ENCODE results near the gene FNDC11.

FNDC11 gene

DNA sequence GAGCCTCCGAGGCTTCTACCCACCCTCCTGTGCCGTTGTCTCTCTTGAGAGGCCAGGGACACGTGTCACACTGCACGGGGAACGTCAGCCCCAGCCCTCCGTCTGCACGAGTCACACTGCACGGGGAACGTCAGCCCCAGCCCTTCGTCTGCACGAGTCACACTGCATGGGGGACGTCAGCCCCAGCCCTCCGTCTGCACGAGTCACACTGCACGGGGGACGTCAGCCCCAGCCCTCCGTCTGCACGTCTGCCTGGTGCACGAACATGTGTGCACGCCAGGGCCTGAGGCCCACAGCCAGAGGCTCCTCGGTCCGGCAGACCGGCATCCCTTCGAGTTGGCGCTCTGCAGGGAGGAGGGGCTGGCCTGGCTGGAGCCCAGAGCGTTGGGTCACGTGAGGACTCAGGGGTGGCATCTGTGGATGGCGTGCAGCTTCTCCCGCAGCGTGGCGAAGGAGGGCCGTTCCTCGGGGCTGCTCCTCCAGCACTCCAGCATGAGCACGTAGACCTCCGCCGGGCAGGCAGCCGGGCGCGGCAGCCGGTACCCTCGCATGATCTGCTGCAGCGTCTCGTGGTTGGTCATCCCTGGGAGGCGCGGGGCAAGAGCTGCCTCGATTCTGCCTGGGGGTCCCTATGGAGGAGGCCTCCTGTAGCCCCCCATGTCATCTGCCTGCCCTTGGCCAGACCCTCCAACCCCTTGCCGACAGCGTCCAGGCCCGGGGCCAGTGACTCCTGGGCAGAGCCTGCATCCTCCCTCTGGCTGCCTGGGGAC is 13.4 kb upstream of the FNDC11 start:
- peak; percentile 16 for DNase-seq

DNA sequence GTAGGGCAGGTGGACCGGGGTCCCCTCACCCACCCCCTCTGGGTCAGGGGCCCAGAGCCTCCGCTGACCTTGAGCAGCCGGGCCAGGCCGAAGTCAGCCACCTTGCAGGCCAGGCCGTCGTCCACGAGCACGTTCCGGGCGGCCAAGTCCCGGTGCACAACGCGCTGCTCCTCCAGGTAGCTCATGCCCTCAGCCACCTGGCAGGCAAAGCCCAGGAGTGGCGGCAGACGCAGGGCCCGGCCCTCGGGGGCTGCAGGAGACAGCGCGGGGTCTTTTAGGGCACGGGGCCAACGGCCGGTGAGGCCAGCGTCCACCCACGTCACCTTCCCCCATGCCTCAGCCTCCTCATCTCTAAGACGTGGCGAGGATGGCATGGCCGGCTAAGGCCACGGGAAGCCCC is 12.6 kb upstream of the FNDC11 start:
- DNase-seq = no peak

DNA sequence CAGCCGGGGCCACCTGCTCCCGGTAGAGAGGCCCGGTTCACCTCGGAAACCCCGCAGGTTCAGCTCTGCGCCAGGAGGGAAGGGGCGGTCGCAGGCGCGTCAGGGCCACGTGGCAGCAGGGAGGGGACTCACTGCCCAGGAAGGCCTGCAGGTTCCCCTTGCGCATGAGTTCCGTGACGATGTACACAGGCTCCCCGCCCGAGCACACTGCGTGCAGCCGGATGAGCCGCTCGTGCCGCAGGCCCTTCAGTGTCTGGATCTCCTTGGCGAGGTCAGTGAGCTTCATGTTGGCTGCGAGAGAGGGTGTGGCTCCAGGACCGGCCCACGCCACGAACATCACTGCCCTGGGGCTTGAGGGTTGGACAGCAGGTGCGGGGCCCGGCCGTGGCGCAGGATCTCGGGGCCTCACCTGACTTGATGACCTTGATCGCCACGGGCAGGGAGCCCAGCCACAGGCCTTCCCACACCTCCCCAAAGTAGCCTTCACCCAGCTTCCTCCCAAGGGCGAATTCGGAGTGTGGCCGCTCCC is 11.9 kb upstream of the FNDC11 start:
- DNase-seq = no peak

- no peak for DNase-seq
These were observed 11.3 kb upstream of the FNDC11 start for GRCh38 chr20:63542696-63543095.

- DNase-seq = no peak
These were observed 10.8 kb upstream of the FNDC11 start for GRCh38 chr20:63543131-63543530.

- no peak for DNase-seq
These were observed 10.2 kb upstream of the FNDC11 start for GRCh38 chr20:63543733-63544132.

DNA sequence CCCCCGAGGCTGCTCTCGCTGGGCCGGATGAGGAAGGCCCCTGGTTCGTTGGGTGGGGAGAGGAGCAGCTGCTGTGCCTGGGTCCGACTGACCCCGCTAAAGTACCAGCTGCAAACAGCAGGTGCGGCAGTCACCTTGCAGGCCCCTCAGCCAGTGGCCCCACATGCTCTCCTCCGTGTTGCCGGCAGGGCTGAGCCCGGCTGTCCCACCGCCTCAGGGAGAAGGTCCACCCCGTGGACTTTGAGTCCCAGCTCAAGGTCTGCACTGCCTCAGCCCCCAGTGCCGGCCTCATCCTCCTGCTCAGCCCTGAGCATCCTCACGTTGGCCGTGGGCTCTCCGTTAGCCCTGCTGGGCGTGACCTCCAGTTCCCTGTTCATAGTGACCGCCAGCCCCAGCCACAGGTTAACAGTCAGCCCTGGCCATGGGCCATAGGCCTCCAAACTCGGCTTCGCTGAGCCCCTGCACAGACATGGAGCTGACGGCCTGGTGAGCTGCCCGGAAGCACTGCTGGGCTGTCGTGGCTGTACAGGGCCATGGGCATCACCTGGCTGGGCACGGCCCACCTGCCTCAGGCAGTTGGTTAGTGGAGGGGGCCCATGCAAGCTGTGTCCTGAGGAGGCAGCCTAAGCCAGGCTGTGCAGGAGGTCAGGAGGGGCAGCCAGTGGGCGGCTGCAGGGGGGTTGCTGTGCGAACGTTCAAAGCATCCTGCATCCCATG is 9.6 kb upstream of the FNDC11 start:
- DNase-seq = no peak

- DNase-seq = no peak
These were observed 8.9 kb upstream of the FNDC11 start for GRCh38 chr20:63544958-63545516.

GRCh38 chr20:63545814-63546213 is 8.1 kb upstream of the FNDC11 start:
- no peak for DNase-seq

- no peak for DNase-seq
These were observed 7.6 kb upstream of the FNDC11 start for GRCh38 chr20:63546256-63546955.

GRCh38 chr20:63546956-63547724 is 6.8 kb upstream of the FNDC11 start:
- no peak for DNase-seq

DNA sequence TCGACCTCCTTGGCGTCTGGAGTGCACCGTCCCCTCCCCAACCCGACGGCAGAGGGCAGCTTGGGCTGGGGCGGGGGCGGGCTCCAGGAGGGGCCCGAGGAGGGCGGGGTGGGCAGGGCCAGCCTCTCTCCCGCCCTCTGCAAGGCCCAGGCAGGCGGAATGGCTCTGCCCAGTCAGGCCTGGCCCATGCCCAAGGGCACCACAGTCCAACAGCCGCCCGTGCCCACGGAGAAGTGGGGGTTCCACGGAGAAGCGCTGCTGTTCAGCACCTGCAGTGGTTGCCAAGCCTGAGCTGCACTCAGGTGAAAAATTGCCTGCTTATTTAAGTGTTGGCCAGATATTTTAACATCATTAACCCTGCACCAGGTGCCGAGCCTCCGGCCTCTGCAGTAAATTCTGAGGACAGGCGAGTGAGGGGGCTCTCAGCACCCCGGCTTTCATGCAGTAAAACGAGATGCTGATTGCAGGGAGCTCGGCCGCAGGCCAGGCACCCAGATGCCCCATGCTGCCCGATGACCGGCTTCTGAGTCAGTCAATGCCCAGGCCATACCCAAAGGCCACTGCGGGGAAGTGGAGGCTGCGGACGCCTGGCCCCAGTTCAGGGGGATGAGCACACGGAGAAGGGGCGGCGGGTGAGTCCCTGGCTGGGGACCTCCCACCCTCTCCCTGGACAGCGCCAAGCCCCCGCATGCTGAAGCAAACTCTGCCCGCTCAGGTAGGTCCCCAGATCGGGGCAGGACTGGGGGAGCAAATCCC is 6.1 kb upstream of the FNDC11 start, which contains the start of gene SRMS:
SRMS (minus strand) TSS at position 25 of the 756 bp plus-strand sequence. CDS start 286 bp downstream, outside the sequence.
- no peak for DNase-seq

DNA sequence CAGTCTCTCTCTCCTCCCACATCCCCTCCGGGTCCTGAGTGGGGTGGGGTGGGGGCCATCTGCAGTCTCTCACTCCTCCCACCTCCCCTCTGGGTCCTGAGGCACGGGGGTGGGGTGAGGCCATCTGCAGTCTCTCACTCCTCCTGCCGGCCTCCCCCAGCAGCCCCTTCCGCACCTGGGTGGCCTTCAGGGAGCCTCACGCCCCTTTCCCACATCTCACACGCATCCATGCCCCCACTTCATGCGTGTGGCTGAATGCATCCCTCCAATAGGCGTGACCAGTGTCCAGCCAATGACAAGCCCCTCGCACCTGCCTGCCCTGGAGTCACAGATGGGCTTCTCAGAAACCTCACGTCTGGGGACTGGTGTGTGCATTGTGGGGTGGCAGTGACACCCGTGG is 5.4 kb upstream of the FNDC11 start:
- DNase-seq = no peak

GRCh38 chr20:63549019-63549418 is 4.9 kb upstream of the FNDC11 start:
- no peak for DNase-seq

- no peak for DNase-seq
These were observed 4.2 kb upstream of the FNDC11 start for GRCh38 chr20:63549679-63550282.

GRCh38 chr20:63551068-63551467 is 2.9 kb upstream of the FNDC11 start:
- DNase-seq = no peak

DNA sequence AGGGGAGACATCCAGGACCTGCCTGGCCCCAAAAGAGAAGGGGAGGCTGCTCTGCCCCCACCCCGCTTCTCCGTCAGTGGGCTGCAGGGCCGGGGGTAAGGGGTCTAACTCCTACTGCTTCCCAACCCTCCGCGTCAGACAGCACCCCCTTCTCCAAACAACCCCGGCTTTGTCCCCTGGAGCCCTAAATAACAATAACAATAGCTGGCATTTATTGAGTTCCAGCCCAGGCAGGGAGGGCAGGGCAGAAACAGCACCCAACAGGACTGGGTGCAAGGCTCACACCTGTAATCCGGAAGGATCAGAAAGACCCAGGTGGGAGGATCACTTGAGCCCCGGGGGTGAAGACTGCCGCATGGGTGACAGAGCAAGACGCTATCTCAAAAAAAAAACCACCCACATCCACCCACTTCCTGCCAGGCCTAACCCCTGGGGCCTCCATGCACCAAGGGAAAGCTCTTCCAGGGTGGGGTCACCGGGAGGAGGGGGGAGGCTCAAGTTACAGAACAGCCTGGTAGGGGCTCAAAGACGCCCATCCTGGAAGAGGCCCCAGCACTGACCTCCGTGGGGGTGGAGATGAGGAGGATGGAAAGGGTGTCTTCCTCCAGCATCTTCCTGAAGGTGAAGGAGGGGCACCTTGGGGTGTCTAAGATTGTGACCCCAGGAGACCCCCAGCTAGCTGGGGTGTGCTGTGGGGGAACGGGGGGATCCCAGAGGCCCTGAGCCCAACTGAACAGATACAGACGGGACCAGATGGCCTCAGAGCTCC is 1.3 kb upstream of the FNDC11 start:
- no peak for DNase-seq

GRCh38 chr20:63553251-63553932 is 567 bp upstream of the FNDC11 start:
- no peak for DNase-seq

Data from NCI-H1092 treated with DMSO at 0.1 percent for 48 hours (cell line).